22Rv1 (cell line): ENCODE measurements around the gene CENPV.
"Not testable (repeated sequence)": the region's sequence is repeated elsewhere in the genome, so short reads cannot be mapped to it uniquely, and the experiment has no call there.

Experiments
- H3K27ac ChIP-seq: fragments of 450-650 bp; 2 replicates; pipeline ENCODE4 v1.5.1; 2017
- CTCF ChIP-seq: fragments of 450-650 bp; IDR thresholded peaks from 2 replicates; pipeline ENCODE4 v1.5.1; 2017; ENCODE audit warnings: mild to moderate bottlenecking
- ZFX ChIP-seq: fragments of 450-650 bp; IDR thresholded peaks from 2 replicates; pipeline ENCODE4 v1.6.1; 2017; ENCODE audit warnings: antibody characterized with exemption, borderline replicate concordance

Gene CENPV

GRCh38 chr17:16353317-16354174 is at the start of gene CENPV:
Gene CENPV, minus strand, starts transcription at chr17:16353469. Its CDS starts 33 bp downstream, at chr17:16353436.
- H3K27ac ChIP-seq, result peak within 1 kb of the TSS; percentile 78
- TF ChIP-seq ZFX, result no peak
- TF ChIP-seq CTCF, result peak; percentile 77

GRCh38 chr17:16398270-16399267 is 45.3 kb upstream of the CENPV start:
- no peak for TF ChIP-seq ZFX
- no peak overlapping the region for H3K27ac ChIP-seq

GRCh38 chr17:16396693-16397092 is 43.4 kb upstream of the CENPV start:
- not testable (repeated sequence) for H3K27ac ChIP-seq

- not testable (repeated sequence) for H3K27ac ChIP-seq
Observed at GRCh38 chr17:16395887-16396286, 42.6 kb upstream of the CENPV start.

- H3K27ac ChIP-seq, result not testable (repeated sequence)
Observed at GRCh38 chr17:16392491-16392890, 39.2 kb upstream of the CENPV start.

GRCh38 chr17:16391451-16391850 is 38.2 kb upstream of the CENPV start:
- no peak for TF ChIP-seq ZFX
- no peak for TF ChIP-seq CTCF
- no peak overlapping the region for H3K27ac ChIP-seq

- peak overlapping the region; percentile 71 for H3K27ac ChIP-seq
Observed at GRCh38 chr17:16386126-16386507, 32.8 kb upstream of the CENPV start.

GRCh38 chr17:16384557-16384956 is 31.3 kb upstream of the CENPV start:
- TF ChIP-seq CTCF, result no peak
- TF ChIP-seq ZFX, result no peak

GRCh38 chr17:16383772-16384287 is 30.6 kb upstream of the CENPV start:
- H3K27ac ChIP-seq, result peak overlapping the region; percentile 32
- no peak for TF ChIP-seq CTCF
- no peak for TF ChIP-seq ZFX

More at GRCh38 chr17:16384557-16384956, 31.3 kb upstream of the CENPV start:
- peak overlapping the region; percentile 32 for H3K27ac ChIP-seq
